GM19468 (cell line): ENCODE measurements around the gene WARS2.
"Not testable (repeated sequence)": the region's sequence is repeated elsewhere in the genome, so short reads cannot be mapped to it uniquely, and the experiment has no call there.

Experiments used
- ATAC-seq: cut with Tn5 transposase; IDR thresholded peaks from one replicate; pipeline ENCODE4 v1.9.1; 2021; ENCODE audit warnings: mild to moderate bottlenecking, moderate library complexity, moderate number of reproducible peaks; ENCODE audit not compliant: unreplicated experiment; ENCODE audit errors: extremely low read depth

WARS2 gene

DNA sequence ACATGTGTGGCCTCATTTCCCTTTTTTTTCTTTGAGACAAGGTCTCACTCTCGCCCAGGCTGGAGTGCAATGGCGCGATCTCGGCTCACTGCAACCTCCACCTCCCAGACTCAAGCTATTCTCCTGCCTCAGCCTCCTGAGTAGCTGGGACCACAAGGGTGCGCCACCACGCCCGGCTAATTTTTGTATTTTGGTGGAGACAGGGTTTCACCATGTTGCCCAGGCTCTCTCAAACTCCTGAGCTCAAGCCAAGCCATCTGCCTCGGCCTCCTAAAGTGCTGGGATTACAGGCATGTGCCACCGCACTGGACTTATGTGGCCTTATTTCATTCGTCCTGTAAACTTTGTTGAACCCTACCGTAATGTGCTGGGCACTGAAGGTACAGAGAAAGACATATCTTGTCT is 569 bp upstream of the WARS2 start:
- no peak for ATAC-seq

DNA sequence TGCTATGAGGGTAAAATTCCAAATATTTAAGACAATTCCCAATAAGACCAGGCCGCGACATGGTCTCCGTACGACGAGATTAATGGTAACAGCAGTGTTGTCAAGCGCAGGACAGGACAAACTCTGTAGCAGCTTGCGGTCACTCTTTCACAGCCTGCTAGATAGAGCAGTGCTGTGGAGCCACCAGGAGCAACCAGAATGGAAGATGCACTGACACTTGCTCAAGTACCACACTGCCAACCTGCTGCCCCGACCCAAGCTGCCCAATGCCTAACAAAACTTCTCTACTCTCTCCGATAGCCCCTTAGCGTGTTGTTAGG is 636 bp downstream of the WARS2 start:
- peak; percentile 1 for ATAC-seq

- ATAC-seq: no peak
These were observed 1.1 kb downstream of the WARS2 start for GRCh38 chr1:119139403-119139802.

GRCh38 chr1:119136401-119136800 is 4.1 kb downstream of the WARS2 start:
- ATAC-seq: no peak

- ATAC-seq: no peak
These were observed 6.5 kb downstream of the WARS2 start for GRCh38 chr1:119133987-119134386.

GRCh38 chr1:119132179-119132578 is 8.3 kb downstream of the WARS2 start:
- ATAC-seq: no peak

GRCh38 chr1:119125874-119126273 is 14.6 kb downstream of the WARS2 start:
- no peak for ATAC-seq

DNA sequence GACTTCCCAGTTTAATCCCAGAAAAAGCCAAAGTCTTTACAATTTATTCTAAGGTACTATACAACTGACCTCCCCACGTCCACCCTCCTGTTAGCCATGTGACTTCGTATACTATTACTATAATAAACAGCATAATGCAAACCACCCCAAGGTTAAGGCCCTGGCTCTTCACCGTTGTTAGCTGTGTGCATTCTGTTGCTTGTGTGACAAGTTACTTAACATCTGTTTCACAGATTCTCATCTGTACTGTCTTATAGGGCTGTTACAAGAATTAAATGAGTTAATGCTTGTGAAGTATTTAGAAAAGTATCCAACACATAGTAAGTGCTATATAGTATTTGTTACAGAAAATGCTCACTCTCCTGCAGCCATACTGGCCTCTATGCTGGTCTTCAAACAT is 15.7 kb downstream of the WARS2 start:
- ATAC-seq: no peak

DNA sequence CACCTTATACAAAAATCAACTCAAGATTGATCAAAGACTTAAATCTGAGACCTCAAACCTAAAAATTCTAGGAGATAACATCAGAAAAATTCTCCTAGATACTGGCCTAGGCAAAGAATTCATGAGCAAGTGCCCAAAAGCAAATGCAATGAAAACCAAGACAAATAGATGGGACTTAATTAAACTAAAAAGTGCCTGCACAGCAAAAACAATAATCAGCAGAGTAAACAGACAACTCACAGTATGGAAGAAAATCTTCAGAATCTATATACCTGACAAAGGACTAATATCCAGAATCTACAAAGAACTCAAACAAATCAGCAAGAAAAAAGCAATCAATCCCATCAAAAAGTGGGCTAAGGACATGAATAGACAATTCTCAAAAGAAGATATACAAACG is 18.6 kb downstream of the WARS2 start:
- not testable (repeated sequence) for ATAC-seq

DNA sequence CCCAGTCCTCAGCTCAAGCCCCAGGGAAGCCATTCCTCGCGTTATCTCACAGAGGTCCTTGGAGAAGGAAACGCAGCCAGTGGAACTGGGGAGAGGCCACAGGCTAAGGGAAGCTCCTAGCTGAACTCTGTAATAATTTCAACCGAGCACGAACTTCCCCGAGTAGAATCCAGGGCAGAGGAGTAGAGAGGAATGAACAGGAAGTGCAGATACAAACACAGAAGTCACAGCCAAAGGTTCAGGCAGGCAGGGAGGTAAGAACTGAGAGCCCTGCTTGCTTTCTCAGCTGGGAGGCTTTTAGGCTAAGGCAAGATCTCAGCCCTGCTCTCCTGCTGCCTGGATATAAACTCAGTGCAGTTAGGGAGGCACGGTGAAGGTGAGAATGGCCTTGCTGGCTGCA is 23.7 kb downstream of the WARS2 start:
- ATAC-seq: no peak

DNA sequence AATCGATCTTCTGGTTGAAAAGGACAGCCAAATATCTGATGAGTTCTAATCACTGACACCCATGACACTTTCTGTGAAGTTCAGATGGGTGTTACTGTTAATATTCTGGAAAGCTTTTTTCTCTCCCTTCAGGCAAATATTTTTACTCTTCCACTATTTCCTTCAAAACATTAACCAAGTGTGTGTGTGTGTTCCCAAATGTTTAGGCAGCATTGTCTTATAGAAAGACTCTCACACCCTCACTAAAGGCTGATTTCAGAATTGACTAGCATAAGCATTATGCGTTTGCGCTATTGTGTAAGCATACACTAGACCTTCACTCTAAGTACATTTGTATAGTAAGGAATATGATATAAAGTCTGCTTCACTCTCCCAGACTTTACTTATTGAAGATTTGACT is 24.7 kb downstream of the WARS2 start:
- no peak for ATAC-seq

- ATAC-seq: no peak
These were observed 25.1 kb downstream of the WARS2 start for GRCh38 chr1:119115311-119115710.

DNA sequence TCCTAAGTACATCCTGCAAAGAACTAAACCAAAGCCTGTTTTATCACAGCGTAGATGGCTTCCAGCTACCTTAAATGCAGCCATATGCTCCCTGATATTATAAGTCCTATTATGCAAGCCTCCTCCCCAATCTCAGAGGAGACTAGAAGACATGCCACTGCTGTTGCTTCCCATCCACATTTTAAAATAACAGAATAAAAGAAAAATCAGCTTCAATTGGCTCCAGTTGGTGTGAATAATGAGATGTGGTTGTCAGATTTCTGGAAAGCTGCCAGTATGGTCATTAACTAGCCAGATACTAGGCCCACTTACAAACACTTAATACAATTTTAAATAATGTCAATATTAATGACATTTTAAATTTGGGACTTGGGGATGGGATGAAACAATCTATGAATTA is 25.7 kb downstream of the WARS2 start:
- no peak for ATAC-seq

- ATAC-seq: no peak
These were observed 27.7 kb downstream of the WARS2 start for GRCh38 chr1:119112791-119113190.

DNA sequence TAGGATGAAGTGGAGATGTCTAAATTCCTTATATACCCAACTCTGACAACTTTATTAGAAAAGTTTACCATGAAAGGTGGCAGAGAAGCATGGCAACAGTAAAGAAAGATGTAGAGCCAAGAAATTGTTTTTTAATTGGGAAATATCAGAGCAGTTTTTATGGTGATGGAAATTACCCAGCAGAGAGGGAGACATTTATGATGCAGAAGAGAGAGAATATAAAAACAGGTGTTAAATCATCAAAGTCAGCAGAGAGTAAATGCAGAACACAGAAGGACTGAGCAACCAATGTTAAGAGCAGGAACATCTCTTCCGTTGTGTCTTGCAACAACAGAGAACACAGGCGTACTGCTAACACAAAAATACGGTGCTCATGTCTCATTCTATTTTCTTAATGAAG is 28.2 kb downstream of the WARS2 start:
- ATAC-seq: no peak

GRCh38 chr1:119108988-119109387 is 31.5 kb downstream of the WARS2 start:
- no peak for ATAC-seq

DNA sequence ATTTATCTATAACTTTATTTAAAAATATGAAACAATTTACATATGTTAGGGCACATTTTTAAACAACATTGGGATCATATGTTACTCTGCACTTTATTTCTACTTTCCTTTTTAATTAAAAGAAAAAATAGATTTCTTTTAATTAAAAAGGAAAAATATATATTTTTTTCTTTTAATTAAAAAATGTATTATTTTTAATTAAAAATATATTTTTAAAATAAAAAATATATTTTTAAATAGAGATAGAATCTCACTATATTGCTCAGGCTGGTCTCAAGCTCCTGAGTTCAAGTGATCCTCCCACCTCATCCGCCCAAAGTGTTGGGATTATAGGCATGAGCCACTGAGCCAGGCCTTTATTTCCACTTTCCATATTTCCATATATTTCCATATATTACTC is 36.7 kb downstream of the WARS2 start:
- no peak for ATAC-seq

GRCh38 chr1:119102051-119102450 is 38.4 kb downstream of the WARS2 start:
- ATAC-seq: no peak

GRCh38 chr1:119101563-119101962 is 38.9 kb downstream of the WARS2 start:
- ATAC-seq: no peak

GRCh38 chr1:119099775-119100174 is 40.7 kb downstream of the WARS2 start:
- no peak for ATAC-seq

DNA sequence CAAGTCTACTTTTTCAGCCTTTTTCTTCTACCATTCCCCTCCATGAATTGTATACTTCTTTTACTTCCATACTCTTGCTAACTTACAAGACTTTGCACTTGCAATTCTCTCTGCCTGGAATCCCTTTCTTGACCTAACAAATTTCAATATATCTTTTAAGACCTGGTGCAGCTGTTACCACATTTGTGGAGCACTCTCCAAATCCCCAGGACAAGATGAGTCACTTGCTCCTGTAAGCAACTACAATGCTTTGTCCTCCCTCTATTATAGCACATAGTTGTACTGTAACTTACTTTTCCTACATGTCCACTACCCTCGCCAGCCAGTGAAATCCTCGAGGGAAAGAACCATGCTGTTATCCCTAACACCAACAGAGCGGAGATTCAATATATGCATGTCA is 43.1 kb downstream of the WARS2 start:
- no peak for ATAC-seq

- no peak for ATAC-seq
These were observed 46.7 kb downstream of the WARS2 start for GRCh38 chr1:119093721-119094120.

GRCh38 chr1:119091618-119092017 is 48.8 kb downstream of the WARS2 start:
- no peak for ATAC-seq
